ENCODE results near the gene ESR2. TPM values are rescaled to one million over a fixed set of nuclear protein-coding genes. Genes with fewer than 3 reads are reported as not detected.

The ESR2 gene
- total RNA-seq, 1 donor: not detected

DNA sequence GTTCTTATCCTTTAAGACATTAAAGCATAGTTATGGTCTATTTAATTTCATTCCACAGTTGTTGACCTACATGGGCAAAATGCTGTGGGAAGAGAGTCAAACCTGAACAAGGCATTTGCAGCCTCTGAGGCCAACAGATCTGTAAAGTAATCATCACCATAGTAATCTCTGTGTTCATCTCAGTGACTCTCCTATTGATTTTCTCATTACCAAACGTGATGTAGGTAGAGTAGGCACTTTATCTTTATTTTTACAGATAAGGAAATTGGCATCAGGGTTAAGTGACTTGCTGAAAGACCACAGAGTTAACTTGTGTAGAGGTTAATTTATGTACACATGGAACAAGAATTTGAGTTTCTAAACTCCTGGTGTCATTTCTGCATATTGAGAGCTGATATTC is 203.0 kb downstream of the ESR2 start:
- H3K27ac ChIP-seq (ENCODE audit: low read depth, low read length): no peak overlapping the region
- H3K4me2 ChIP-seq (ENCODE audit: insufficient read depth, low read length): no peak overlapping the region
- no peaks in the 10 kb centered on the region for H3K36me3 ChIP-seq (ENCODE audit: insufficient read depth, low read length)
- H4K20me1 ChIP-seq (ENCODE audit: insufficient read depth, low read length): no peaks in the 10 kb centered on the region
- no peaks in the 10 kb centered on the region for H3K4me1 ChIP-seq (ENCODE audit: insufficient read depth, low read length)
- H3K4me3 ChIP-seq (ENCODE audit: insufficient read depth, low read length): no peak overlapping the region
- no peaks in the 10 kb centered on the region for H3K27me3 ChIP-seq (ENCODE audit: insufficient read depth, low read length)
- H3K79me2 ChIP-seq (ENCODE audit: insufficient read depth, low read length): no peaks in the 10 kb centered on the region
- no peak for DNase-seq (ENCODE audit: insufficient read length, low spot score, missing footprints)
- TF ChIP-seq, protein P1, sequence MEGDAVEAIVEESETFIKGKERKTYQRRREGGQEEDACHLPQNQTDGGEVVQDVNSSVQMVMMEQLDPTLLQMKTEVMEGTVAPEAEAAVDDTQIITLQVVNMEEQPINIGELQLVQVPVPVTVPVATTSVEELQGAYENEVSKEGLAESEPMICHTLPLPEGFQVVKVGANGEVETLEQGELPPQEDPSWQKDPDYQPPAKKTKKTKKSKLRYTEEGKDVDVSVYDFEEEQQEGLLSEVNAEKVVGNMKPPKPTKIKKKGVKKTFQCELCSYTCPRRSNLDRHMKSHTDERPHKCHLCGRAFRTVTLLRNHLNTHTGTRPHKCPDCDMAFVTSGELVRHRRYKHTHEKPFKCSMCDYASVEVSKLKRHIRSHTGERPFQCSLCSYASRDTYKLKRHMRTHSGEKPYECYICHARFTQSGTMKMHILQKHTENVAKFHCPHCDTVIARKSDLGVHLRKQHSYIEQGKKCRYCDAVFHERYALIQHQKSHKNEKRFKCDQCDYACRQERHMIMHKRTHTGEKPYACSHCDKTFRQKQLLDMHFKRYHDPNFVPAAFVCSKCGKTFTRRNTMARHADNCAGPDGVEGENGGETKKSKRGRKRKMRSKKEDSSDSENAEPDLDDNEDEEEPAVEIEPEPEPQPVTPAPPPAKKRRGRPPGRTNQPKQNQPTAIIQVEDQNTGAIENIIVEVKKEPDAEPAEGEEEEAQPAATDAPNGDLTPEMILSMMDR (IDR thresholded peaks at IDR 0.05; ENCODE audit: extremely low read depth, low read depth, low read length): no peak
- no peaks in the 10 kb centered on the region for H3K9me3 ChIP-seq (ENCODE audit: low read depth, low read length)
- no peak overlapping the region for H2AFZ ChIP-seq (ENCODE audit: low read length)

DNA sequence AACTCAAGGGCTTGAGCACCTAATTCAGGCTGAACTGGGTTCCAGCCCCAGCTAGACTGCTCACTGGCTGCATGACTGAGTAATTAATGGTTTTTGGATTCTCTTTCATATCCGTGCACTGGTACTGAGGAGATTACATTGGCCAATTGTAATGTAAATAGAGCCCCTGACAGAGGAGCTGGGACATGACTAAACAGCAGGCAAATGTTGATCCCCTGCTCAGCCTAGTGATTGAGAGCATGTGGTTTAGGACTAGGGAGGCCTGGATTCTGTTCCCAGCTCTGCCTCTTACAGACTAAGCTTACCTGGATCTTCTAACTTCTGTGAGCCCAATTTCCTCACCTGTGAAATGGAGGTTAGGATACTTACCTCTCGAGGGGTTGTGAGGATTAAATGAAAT is 204.3 kb downstream of the ESR2 start:
- no peaks in the 10 kb centered on the region for H3K4me1 ChIP-seq (ENCODE audit: insufficient read depth, low read length)
- no peaks in the 10 kb centered on the region for H3K9me3 ChIP-seq (ENCODE audit: low read depth, low read length)
- no peak overlapping the region for H3K4me3 ChIP-seq (ENCODE audit: insufficient read depth, low read length)
- H3K4me2 ChIP-seq (ENCODE audit: insufficient read depth, low read length): no peak overlapping the region
- no peaks in the 10 kb centered on the region for H3K27me3 ChIP-seq (ENCODE audit: insufficient read depth, low read length)
- no peaks in the 10 kb centered on the region for H4K20me1 ChIP-seq (ENCODE audit: insufficient read depth, low read length)
- H3K79me2 ChIP-seq (ENCODE audit: insufficient read depth, low read length): no peaks in the 10 kb centered on the region
- H3K27ac ChIP-seq (ENCODE audit: low read depth, low read length): no peak overlapping the region
- no peaks in the 10 kb centered on the region for H3K36me3 ChIP-seq (ENCODE audit: insufficient read depth, low read length)
- TF ChIP-seq, protein P1 (IDR thresholded peaks at IDR 0.05; ENCODE audit: extremely low read depth, low read depth, low read length): no peak
- H2AFZ ChIP-seq (ENCODE audit: low read length): peak overlapping the region; percentile 30
- DNase-seq (ENCODE audit: insufficient read length, low spot score, missing footprints): peak; percentile 13

DNA sequence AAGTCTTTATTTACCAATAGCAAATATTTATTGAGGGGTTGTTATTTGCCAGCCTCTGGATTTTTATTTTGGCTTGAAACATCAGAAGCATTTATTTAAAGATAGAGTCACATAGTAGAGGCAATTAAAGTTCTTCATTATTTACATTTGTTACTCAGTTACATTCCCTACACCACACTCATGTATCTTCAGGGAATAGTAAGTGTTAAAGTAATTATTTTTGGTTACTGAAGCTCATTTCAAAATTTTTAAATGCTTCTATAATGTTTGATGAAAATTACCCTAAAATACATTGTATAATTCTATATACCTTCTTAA is 205.6 kb downstream of the ESR2 start:
- H4K20me1 ChIP-seq (ENCODE audit: insufficient read depth, low read length): no peaks in the 10 kb centered on the region
- TF ChIP-seq, protein P1 (IDR thresholded peaks at IDR 0.05; ENCODE audit: extremely low read depth, low read depth, low read length): no peak
- H3K4me1 ChIP-seq (ENCODE audit: insufficient read depth, low read length): no peaks in the 10 kb centered on the region
- no peaks in the 10 kb centered on the region for H3K36me3 ChIP-seq (ENCODE audit: insufficient read depth, low read length)
- H3K9me3 ChIP-seq (ENCODE audit: low read depth, low read length): no peaks in the 10 kb centered on the region
- H3K79me2 ChIP-seq (ENCODE audit: insufficient read depth, low read length): no peaks in the 10 kb centered on the region
- H3K27me3 ChIP-seq (ENCODE audit: insufficient read depth, low read length): no peaks in the 10 kb centered on the region
- no peak overlapping the region for H3K4me2 ChIP-seq (ENCODE audit: insufficient read depth, low read length)
- no peak overlapping the region for H3K27ac ChIP-seq (ENCODE audit: low read depth, low read length)
- H2AFZ ChIP-seq (ENCODE audit: low read length): no peak overlapping the region
- DNase-seq (ENCODE audit: insufficient read length, low spot score, missing footprints): no peak
- no peak overlapping the region for H3K4me3 ChIP-seq (ENCODE audit: insufficient read depth, low read length)

DNA sequence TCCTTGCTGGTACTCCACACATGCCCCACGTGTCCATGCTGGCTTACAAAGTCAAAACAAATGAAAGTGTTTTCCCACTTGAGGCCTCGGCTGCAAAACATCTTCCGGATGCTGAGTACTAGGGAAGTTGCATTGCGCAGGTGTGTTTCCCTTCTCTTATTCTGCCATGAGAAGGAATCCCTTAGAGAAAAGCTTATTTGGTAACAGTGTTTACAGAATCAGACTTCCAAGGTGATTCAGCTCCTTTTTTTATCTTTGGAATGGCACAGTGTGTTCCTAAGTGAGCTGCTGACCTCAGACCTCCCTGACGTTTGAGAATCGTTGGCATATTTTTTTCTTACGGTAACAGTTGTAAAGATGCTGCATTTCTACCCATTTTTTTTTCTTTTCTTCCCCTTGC is 211.3 kb downstream of the ESR2 start:
- no peak overlapping the region for H3K4me3 ChIP-seq (ENCODE audit: insufficient read depth, low read length)
- DNase-seq (ENCODE audit: insufficient read length, low spot score, missing footprints): peak; percentile 39
- H3K27ac ChIP-seq (ENCODE audit: low read depth, low read length): no peak overlapping the region
- no peaks in the 10 kb centered on the region for H3K4me1 ChIP-seq (ENCODE audit: insufficient read depth, low read length)
- no peaks in the 10 kb centered on the region for H4K20me1 ChIP-seq (ENCODE audit: insufficient read depth, low read length)
- no peaks in the 10 kb centered on the region for H3K27me3 ChIP-seq (ENCODE audit: insufficient read depth, low read length)
- H3K9me3 ChIP-seq (ENCODE audit: low read depth, low read length): no peaks in the 10 kb centered on the region
- TF ChIP-seq, protein P1 (IDR thresholded peaks at IDR 0.05; ENCODE audit: extremely low read depth, low read depth, low read length): no peak
- H3K79me2 ChIP-seq (ENCODE audit: insufficient read depth, low read length): no peaks in the 10 kb centered on the region
- H2AFZ ChIP-seq (ENCODE audit: low read length): no peak overlapping the region
- no peak overlapping the region for H3K4me2 ChIP-seq (ENCODE audit: insufficient read depth, low read length)
- no peaks in the 10 kb centered on the region for H3K36me3 ChIP-seq (ENCODE audit: insufficient read depth, low read length)

Measured in osteoblast (primary cell).